HepG2 (cell line): ENCODE measurements around the gene CACNA1H. TPM values are rescaled to one million over a fixed set of nuclear protein-coding genes. Genes with fewer than 3 reads are reported as not detected.

ENCODE experiments used
- BATF2 ChIP-seq: sonication (generic); formaldehyde crosslinking; IDR thresholded peaks from 2 replicates; pipeline ENCODE4 v1.8.0; 2022; ENCODE audit warnings: mild to moderate bottlenecking, missing genetic modification reagents, moderate library complexity
- CENPT ChIP-seq: sonication (generic); formaldehyde crosslinking; IDR thresholded peaks from 2 replicates; pipeline ENCODE4 v1.8.0; 2022; ENCODE audit warnings: low read depth, mild to moderate bottlenecking, moderate library complexity, missing genetic modification reagents
- E2F5 ChIP-seq: sonication (generic); formaldehyde crosslinking; conservative IDR thresholded peaks from 2 replicates; pipeline ENCODE4 v1.4.0; 2020; ENCODE audit warnings: missing genetic modification reagents
- FOXA3 ChIP-seq: IDR thresholded peaks from 2 replicates; pipeline ENCODE4 v1.6.1; 2016; ENCODE audit warnings: missing genetic modification reagents, missing compliant biosample characterization
- GTF3A ChIP-seq: sonication (generic); formaldehyde crosslinking; conservative IDR thresholded peaks from 2 replicates; pipeline ENCODE4 v1.4.0; 2020; ENCODE audit warnings: mild to moderate bottlenecking, missing genetic modification reagents
- KAT8 ChIP-seq: IDR thresholded peaks from 2 replicates; pipeline ENCODE4 v1.6.1; 2016; ENCODE audit warnings: missing genetic modification reagents, missing compliant biosample characterization
- MYNN ChIP-seq: sonication (generic); formaldehyde crosslinking; IDR thresholded peaks from 2 replicates; pipeline ENCODE4 v1.4.0; 2020; ENCODE audit warnings: mild to moderate bottlenecking, low read depth, missing genetic modification reagents
- NR0B2 ChIP-seq: sonication (generic); formaldehyde crosslinking; IDR thresholded peaks from 2 replicates; pipeline ENCODE4 v1.4.0; 2020; ENCODE audit warnings: mild to moderate bottlenecking, missing genetic modification reagents
- SKIL ChIP-seq: sonication (generic); formaldehyde crosslinking; IDR thresholded peaks from 2 replicates; pipeline ENCODE4 v1.8.0; 2022; ENCODE audit warnings: missing genetic modification reagents, mild to moderate bottlenecking, moderate library complexity, borderline replicate concordance
- TBX3 ChIP-seq: fragments of 450-650 bp; IDR thresholded peaks from 2 replicates; pipeline ENCODE4 v1.6.1; 2017; ENCODE audit warnings: antibody characterized with exemption, mild to moderate bottlenecking, inconsistent platforms, borderline replicate concordance
- THRA ChIP-seq: sonication (generic); formaldehyde crosslinking; IDR thresholded peaks from 2 replicates; pipeline ENCODE4 v1.4.0; 2020; ENCODE audit warnings: missing genetic modification reagents, borderline replicate concordance
- ZBTB44 ChIP-seq: sonication (generic); formaldehyde crosslinking; IDR thresholded peaks from 2 replicates; pipeline ENCODE4 v1.4.0; 2020; ENCODE audit warnings: missing genetic modification reagents
- ZNF530 ChIP-seq: sonication (generic); formaldehyde crosslinking; IDR thresholded peaks from 2 replicates; pipeline ENCODE4 v1.5.0; 2020; ENCODE audit warnings: low read depth, mild to moderate bottlenecking, missing genetic modification reagents
- ZNF609 ChIP-seq: sonication (generic); formaldehyde crosslinking; IDR thresholded peaks from 2 replicates; pipeline ENCODE4 v1.4.0; 2020; ENCODE audit warnings: mild to moderate bottlenecking, missing genetic modification reagents, borderline replicate concordance
- ZSCAN29 ChIP-seq: sonication (generic); formaldehyde crosslinking; conservative IDR thresholded peaks from 2 replicates; pipeline ENCODE4 v1.4.0; 2020; ENCODE audit warnings: mild to moderate bottlenecking, missing genetic modification reagents
- polyA plus RNA-seq, 8 experiments: library from polyadenylated mRNA; depleted of rRNA in 3 of 8; stranded (reverse) in 7 of 8; unstranded in 1 of 8; fragments of >200 nt; fragmentation: Illumina TruSeq in 4 of 8; extraction: Trizol in 4 of 8; gene quantifications; 2 replicates each; pipeline versions ENCODE4 v1.2.1 to v1.2.3, GENCODE V29; 2011 to 2016; ENCODE audit warnings: low read depth in 4 of 8, missing spikeins in 1 of 8, mixed read lengths in 1 of 8; ENCODE audit not compliant: insufficient read depth in 1 of 8
- total RNA-seq, 5 experiments: library from RNA; depleted of rRNA; stranded (reverse); fragments of >200 nt; fragmentation: Illumina TruSeq; extraction: Trizol; gene quantifications; 2 replicates each; pipeline ENCODE4 v1.2.3, GENCODE V29; 2016; ENCODE audit warnings: low read depth in 1 of 5

Gene CACNA1H
- total and polyA plus RNA-seq, 2 of the 13 experiments (the other 11 are each of a cell fraction or from before 2014, with no cell fraction given): 0.40 to 1.8 TPM

GRCh38 chr16:1105888-1106620 lies 46.9 kb upstream of the CACNA1H start (continued):
- TF ChIP-seq ZNF609 (no peak), CENPT (CRISPR knock-in tag) (no peak), NR0B2 (CRISPR knock-in tag) (no peak), FOXA3 (no peak), MYNN (CRISPR knock-in tag) (no peak), ZBTB44 (CRISPR knock-in tag) (no peak), KAT8 (CRISPR knock-in tag) (no peak), GTF3A (CRISPR knock-in tag) (no peak), TBX3 (no peak), BATF2 (CRISPR knock-in tag) (no peak), ZSCAN29 (CRISPR knock-in tag) (no peak), THRA (0 out of 2 replicates have a peak, but pooled peaks have one; percentile 27), E2F5 (CRISPR knock-in tag) (no peak), ZNF530 (CRISPR knock-in tag) (no peak), SKIL (CRISPR knock-in tag) (no peak)
